Glutamatergic neuron (in vitro differentiated cells): ENCODE data around the gene FOSL2. TPM values are rescaled to one million over a fixed set of nuclear protein-coding genes. Genes with fewer than 3 reads are reported as not detected.
A peak's percentile ranks its signal among the peaks of the same experiment; 100 is the strongest.

Experiments
- DNase-seq: peaks from one replicate; pipeline ENCODE4 v3.0.0; 2022
- H3K27ac Mint-ChIP-seq: one replicate; pipeline ENCODE4 v1.8.0; 2020; ENCODE audit warnings: mild to moderate bottlenecking, mixed read lengths, inconsistent platforms; ENCODE audit not compliant: unreplicated experiment
- H3K27me3 Mint-ChIP-seq: one replicate; pipeline ENCODE4 v1.8.0; 2020; ENCODE audit warnings: mild to moderate bottlenecking, moderate library complexity, mixed read lengths, inconsistent platforms; ENCODE audit not compliant: unreplicated experiment
- H3K36me3 Mint-ChIP-seq: one replicate; pipeline ENCODE4 v1.8.0; 2020; ENCODE audit warnings: mild to moderate bottlenecking, mixed read lengths, inconsistent platforms; ENCODE audit not compliant: unreplicated experiment
- H3K4me1 Mint-ChIP-seq: one replicate; pipeline ENCODE4 v1.8.0; 2020; ENCODE audit warnings: mild to moderate bottlenecking, low read depth, mixed read lengths, inconsistent platforms; ENCODE audit not compliant: unreplicated experiment
- H3K4me3 Mint-ChIP-seq: one replicate; pipeline ENCODE4 v1.8.0; 2020; ENCODE audit warnings: mild to moderate bottlenecking, mixed read lengths, inconsistent platforms; ENCODE audit not compliant: unreplicated experiment
- H3K9me3 Mint-ChIP-seq: one replicate; pipeline ENCODE4 v1.8.0; 2020; ENCODE audit warnings: mild to moderate bottlenecking, moderate library complexity, mixed read lengths, inconsistent platforms; ENCODE audit not compliant: unreplicated experiment
- CTCF ChIP-seq: fragments of 200-600 bp; sonication (generic); IDR thresholded peaks from one replicate; pipeline ENCODE4 v1.5.0; 2021; ENCODE audit not compliant: partially characterized antibody, unreplicated experiment
- total RNA-seq: library from RNA; stranded (reverse); fragmentation: NEBNext Ultra II Directional; extraction: Animal tissue kit (Norgen Biotek cat#: 25700); gene quantifications from one replicate; pipeline ENCODE4 v1.2.1, GENCODE V29; 2021; ENCODE audit not compliant: unreplicated experiment

The FOSL2 gene
- total RNA-seq, 1 donor from 2014 or later, result 2.6 TPM

DNA sequence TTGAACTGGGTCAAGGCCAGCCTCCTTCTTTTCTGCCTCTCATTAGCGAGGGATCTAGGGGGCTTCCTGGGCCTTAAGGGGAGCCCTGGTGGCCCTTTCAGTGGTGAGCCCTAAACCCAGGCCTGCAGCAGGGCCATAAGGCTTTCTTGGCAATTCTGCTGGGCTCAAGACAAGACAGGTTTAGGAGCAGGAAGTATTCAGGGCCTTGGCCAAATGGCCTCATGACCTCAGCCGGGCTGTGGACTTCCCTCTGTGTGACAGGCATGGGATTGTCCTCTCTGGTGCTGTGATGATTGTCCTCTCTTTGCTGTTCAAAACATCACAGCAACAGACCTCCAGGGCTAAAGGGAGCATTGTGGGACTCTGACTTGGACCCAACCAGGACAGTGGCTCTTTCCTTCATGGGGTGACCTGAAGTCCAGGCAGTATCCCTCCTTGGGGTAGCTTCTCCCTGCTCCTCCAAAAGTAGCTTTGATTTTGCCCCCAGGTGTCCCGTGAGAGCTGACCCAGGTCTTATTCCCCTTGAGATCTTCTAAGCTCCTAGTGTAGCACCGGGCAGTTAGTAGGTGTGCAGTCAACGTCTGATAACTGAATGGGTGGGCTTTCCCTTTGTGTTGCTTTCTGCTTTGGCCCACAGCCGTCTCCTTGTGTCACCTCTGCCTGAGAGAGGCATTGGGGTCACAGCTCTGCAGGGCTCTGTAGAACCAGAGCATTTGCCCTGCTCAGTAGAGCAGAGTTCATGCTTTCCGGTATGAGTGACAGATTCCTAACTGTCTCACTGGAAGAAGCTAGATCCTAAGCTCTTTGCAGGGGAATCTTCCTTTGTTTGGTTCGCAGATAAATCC, 14.7 kb downstream of the FOSL2 start:
- DNase-seq, result no peak
- peaks cover 1% of the 10 kb centered on the region for H3K27me3 Mint-ChIP-seq
- H3K9me3 Mint-ChIP-seq, result no peaks in the 10 kb centered on the region
- H3K4me1 Mint-ChIP-seq, result no peaks in the 10 kb centered on the region
- H3K36me3 Mint-ChIP-seq, result no peaks in the 10 kb centered on the region
- H3K4me3 Mint-ChIP-seq, result peak overlapping the region; percentile 15
- H3K27ac Mint-ChIP-seq, result no peak overlapping the region
- TF ChIP-seq CTCF, result no peak

DNA sequence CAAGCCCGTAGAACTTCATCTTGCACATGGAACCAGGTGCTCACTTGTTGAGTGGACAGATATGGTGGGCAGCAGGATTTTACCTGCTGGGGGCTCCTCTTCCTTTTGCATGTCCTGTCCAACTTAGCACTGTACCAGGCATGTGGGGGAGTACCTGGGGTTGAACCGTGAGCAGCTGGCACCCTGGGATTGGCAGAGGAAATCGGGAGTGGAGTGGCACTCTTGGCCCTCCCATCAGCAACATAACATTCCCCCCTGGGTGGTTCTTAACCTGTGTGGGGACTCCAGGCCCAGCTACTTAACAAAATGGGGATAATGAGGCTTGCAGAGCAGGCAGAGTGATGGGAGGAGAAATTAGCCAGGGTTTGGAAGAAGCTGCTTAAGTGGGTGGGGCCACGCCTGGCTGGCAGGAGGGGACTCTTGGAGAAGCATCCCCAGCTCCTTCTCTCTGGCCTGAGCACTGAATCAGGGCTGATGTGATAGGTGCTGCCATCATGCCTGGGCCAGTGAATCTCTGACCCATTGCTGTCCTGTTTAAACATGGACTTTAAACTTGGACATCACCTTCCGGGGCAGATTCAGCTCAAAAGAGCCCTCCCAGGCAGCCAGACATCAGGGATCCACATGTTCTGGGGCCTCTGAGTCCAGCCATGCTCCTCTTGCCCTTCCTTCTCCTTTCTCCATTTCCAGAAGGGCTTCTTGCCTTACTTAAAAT, 15.5 kb downstream of the FOSL2 start:
- no peaks in the 10 kb centered on the region for H3K9me3 Mint-ChIP-seq
- no peaks in the 10 kb centered on the region for H3K4me1 Mint-ChIP-seq
- no peak overlapping the region for H3K4me3 Mint-ChIP-seq
- DNase-seq, result no peak
- no peak overlapping the region for H3K27ac Mint-ChIP-seq
- H3K36me3 Mint-ChIP-seq, result no peaks in the 10 kb centered on the region
- no peak for TF ChIP-seq CTCF
- peaks cover 1% of the 10 kb centered on the region for H3K27me3 Mint-ChIP-seq

DNA sequence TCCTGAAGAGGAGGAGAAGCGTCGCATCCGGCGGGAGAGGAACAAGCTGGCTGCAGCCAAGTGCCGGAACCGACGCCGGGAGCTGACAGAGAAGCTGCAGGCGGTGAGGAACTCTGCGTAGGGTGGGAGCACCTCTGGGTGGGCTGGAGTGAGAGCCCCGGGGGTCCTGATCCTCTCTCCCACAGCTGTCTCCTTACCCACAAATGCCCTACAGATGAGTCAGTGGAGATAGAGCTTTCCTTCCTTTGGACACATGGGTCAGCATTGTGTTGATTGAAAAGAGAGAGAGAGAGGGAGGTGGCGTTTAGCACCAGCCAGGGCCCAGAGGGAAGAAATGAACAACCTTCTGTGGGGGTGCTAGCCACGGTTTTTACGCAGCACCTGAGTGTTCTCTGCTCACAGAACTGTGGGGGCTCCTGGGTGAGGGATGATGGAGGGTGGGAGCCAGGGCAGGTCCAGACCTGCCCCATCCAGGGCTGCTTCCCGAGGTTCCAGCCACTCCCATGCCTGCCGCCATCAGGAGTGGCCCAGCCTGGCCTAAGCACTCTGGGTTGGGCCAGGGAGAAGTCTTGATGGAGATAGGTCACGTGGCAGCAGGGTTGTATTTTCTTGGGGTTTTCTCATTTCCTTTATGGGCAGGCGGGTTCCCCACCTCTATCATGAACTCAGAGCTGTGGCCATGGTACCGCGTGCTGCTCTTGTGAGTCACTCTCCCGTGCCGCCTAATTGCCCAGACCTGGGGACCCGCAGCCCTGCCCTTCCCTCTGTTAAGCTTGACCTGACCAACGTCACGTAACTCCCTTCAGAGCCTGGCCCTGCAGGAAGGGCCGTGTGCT, 16.3 kb downstream of the FOSL2 start:
- no peak overlapping the region for H3K27ac Mint-ChIP-seq
- H3K9me3 Mint-ChIP-seq, result peaks cover 3% of the 10 kb centered on the region
- TF ChIP-seq CTCF, result no peak
- DNase-seq, result no peak
- peaks cover 6% of the 10 kb centered on the region for H3K27me3 Mint-ChIP-seq
- H3K4me1 Mint-ChIP-seq, result peaks cover 5% of the 10 kb centered on the region
- H3K4me3 Mint-ChIP-seq, result no peak overlapping the region
- no peaks in the 10 kb centered on the region for H3K36me3 Mint-ChIP-seq

GRCh38 chr2:28411166-28411755, 18.6 kb downstream of the FOSL2 start:
- H3K4me3 Mint-ChIP-seq, result no peak overlapping the region
- no peak for TF ChIP-seq CTCF
- H3K27me3 Mint-ChIP-seq, result peaks cover 7% of the 10 kb centered on the region
- H3K27ac Mint-ChIP-seq, result no peak overlapping the region
- peaks cover 13% of the 10 kb centered on the region for H3K4me1 Mint-ChIP-seq
- H3K36me3 Mint-ChIP-seq, result no peaks in the 10 kb centered on the region
- peaks cover 3% of the 10 kb centered on the region for H3K9me3 Mint-ChIP-seq
- no peak for DNase-seq
